Body of pancreas (tissue), 4 donors: Measurements from ENCODE around the gene HDC.

Experiments used
- POLR2A ChIP-seq, 3 donors: fragments of 450-650 bp; IDR thresholded peaks; one replicate each; pipeline ENCODE4 v1.6.1; 2016; ENCODE audit warnings: antibody characterized with exemption in 3 of 3, mild to moderate bottlenecking in 2 of 3
- TF ChIP-seq, protein P1 (sequence below), 7 experiments: fragments of 450-650 bp in 4 of 7; fragments of 200-600 bp in 3 of 7; sonication (generic) in 3 of 7; IDR thresholded peaks; one replicate each; pipeline ENCODE4 v1.5.1; 2016 to 2019; ENCODE audit warnings: antibody characterized with exemption in 7 of 7

DNA sequence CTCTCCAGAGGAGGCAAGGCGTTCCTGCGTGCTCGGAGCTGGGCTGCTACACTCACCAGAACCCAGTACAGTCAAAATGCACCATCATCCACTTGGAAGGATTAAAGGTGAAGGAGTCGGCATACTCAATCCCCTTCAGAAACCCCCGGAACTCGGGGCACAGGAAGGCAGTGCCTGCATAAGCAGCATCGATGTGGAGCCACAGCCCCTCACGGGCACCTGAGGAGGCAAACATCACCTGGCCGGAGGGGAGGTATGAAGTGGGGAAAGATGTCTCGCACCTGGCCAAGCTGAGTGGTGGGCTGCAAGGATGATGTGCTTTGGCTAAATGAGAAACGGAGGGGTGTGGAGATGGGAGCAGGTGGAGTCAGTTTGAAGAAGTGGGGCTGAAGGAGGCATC, 13.0 kb downstream of the HDC start:
- TF ChIP-seq, protein P1, sequence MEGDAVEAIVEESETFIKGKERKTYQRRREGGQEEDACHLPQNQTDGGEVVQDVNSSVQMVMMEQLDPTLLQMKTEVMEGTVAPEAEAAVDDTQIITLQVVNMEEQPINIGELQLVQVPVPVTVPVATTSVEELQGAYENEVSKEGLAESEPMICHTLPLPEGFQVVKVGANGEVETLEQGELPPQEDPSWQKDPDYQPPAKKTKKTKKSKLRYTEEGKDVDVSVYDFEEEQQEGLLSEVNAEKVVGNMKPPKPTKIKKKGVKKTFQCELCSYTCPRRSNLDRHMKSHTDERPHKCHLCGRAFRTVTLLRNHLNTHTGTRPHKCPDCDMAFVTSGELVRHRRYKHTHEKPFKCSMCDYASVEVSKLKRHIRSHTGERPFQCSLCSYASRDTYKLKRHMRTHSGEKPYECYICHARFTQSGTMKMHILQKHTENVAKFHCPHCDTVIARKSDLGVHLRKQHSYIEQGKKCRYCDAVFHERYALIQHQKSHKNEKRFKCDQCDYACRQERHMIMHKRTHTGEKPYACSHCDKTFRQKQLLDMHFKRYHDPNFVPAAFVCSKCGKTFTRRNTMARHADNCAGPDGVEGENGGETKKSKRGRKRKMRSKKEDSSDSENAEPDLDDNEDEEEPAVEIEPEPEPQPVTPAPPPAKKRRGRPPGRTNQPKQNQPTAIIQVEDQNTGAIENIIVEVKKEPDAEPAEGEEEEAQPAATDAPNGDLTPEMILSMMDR (IDR thresholded peaks at IDR 0.05) = no peak
- TF ChIP-seq POLR2A (IDR thresholded peaks at IDR 0.05) = no peak
